DOHH2 (cell line): ENCODE results near the gene ZFP92.

Source experiments
- H3F3A ChIP-seq: fragments of 200-600 bp; sonication (generic), shearing (Covaris generic); 2 replicates; pipeline ENCODE4 v1.6.0; 2016; ENCODE audit warnings: antibody characterized with exemption, mild to moderate bottlenecking; ENCODE audit not compliant: control insufficient read depth, insufficient read depth
- H3K27ac ChIP-seq: fragments of 200-600 bp; sonication (generic); 2 replicates; pipeline ENCODE4 v1.5.1; 2014; ENCODE audit warnings: low read depth, mild to moderate bottlenecking, low read length, moderate library complexity
- H3K27me3 ChIP-seq: fragments of 200-600 bp; sonication (generic); 2 replicates; pipeline ENCODE4 v1.6.1; 2014; ENCODE audit warnings: mild to moderate bottlenecking, low read length, mixed read lengths; ENCODE audit not compliant: control insufficient read depth
- H3K36me3 ChIP-seq: fragments of 200-600 bp; sonication (generic); 2 replicates; pipeline ENCODE4 v1.6.1; 2014; ENCODE audit warnings: mild to moderate bottlenecking, low read length, moderate library complexity, mixed read lengths; ENCODE audit not compliant: control insufficient read depth
- H3K4me1 ChIP-seq: fragments of 200-600 bp; sonication (generic); 2 replicates; pipeline ENCODE4 v1.6.1; 2014; ENCODE audit warnings: mild to moderate bottlenecking, low read length, mixed read lengths; ENCODE audit not compliant: control insufficient read depth
- H3K4me2 ChIP-seq: fragments of 200-600 bp; sonication (generic); 2 replicates; pipeline ENCODE4 v1.6.0; 2014; ENCODE audit warnings: mild to moderate bottlenecking, low read length, moderate library complexity
- H3K4me3 ChIP-seq: fragments of 200-600 bp; sonication (generic); 2 replicates; pipeline ENCODE4 v1.5.1; 2014; ENCODE audit warnings: mild to moderate bottlenecking, low read length, mixed read lengths
- H3K79me2 ChIP-seq: fragments of 200-600 bp; sonication (generic); 2 replicates; pipeline ENCODE4 v1.6.1; 2014; ENCODE audit warnings: mild to moderate bottlenecking, low read length, mixed read lengths; ENCODE audit not compliant: control insufficient read depth
- H3K9me2 ChIP-seq: fragments of 200-600 bp; sonication (generic); replicated peaks from 2 replicates; pipeline ENCODE4 v1.6.1; 2014; ENCODE audit warnings: mild to moderate bottlenecking, low read length, mixed read lengths; ENCODE audit not compliant: control insufficient read depth
- H3K9me3 ChIP-seq: fragments of 200-600 bp; sonication (generic); 2 replicates; pipeline ENCODE4 v1.6.1; 2014; ENCODE audit warnings: antibody characterized with exemption, low read length, mixed read lengths; ENCODE audit not compliant: control insufficient read depth, insufficient read depth
- H4K20me1 ChIP-seq: fragments of 200-600 bp; sonication (generic); 2 replicates; pipeline ENCODE4 v1.6.0; 2014; ENCODE audit warnings: low read depth, mild to moderate bottlenecking, antibody characterized with exemption, low read length, moderate library complexity; ENCODE audit not compliant: control insufficient read depth, insufficient read depth
- EZH2phosphoT487 ChIP-seq: fragments of 200-600 bp; sonication (generic); IDR thresholded peaks from 2 replicates; pipeline ENCODE4 v1.6.1; 2017; ENCODE audit warnings: borderline replicate concordance, mild to moderate bottlenecking, antibody characterized with exemption, low read length, moderate library complexity, mixed read lengths
- TF ChIP-seq, protein P1 (sequence below): fragments of 200-600 bp; sonication (generic); IDR thresholded peaks from one replicate; pipeline ENCODE4 v1.5.1; 2014; ENCODE audit warnings: antibody characterized with exemption, mild to moderate bottlenecking, low read depth, low read length; ENCODE audit not compliant: poor library complexity, severe bottlenecking

ZFP92 gene

DNA sequence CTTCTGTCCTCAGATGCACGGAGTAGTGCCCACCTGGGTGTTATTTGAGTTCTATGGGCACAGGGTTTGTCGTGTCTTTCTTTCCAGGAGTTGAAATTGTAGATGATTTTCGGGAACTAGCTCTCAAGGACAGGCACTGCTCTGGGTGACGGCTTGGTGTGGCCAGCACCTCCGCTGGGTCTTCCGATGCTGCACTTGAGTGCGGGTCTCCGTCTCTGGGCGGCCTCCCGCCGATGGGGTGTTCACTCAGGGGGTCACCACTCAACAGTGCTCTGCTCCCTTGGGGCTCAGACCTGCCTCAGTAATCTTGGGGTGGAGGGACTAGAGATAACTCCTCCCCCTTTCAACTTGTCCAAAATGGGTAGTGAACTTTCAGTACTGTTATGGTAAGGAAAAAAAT lies 2.5 kb downstream of the ZFP92 start:
- Histone ChIP-seq H3K4me2 (no peak overlapping the region), H4K20me1 (no peaks in the 10 kb centered on the region), H3K4me3 (no peak overlapping the region), H3K9me3 (no peaks in the 10 kb centered on the region), H3K27ac (no peak overlapping the region), H3K4me1 (peaks cover 19% of the 10 kb centered on the region), H3K27me3 (no peaks in the 10 kb centered on the region), H3K9me2 (no peaks in the 10 kb centered on the region), H3K79me2 (peaks cover 3% of the 10 kb centered on the region; the same call in 1 of the 2 replicates), H3K36me3 (no peaks in the 10 kb centered on the region), H3F3A (no peaks in the 10 kb centered on the region)
- TF ChIP-seq EZH2phosphoT487, result no peak
- TF ChIP-seq, protein P1, sequence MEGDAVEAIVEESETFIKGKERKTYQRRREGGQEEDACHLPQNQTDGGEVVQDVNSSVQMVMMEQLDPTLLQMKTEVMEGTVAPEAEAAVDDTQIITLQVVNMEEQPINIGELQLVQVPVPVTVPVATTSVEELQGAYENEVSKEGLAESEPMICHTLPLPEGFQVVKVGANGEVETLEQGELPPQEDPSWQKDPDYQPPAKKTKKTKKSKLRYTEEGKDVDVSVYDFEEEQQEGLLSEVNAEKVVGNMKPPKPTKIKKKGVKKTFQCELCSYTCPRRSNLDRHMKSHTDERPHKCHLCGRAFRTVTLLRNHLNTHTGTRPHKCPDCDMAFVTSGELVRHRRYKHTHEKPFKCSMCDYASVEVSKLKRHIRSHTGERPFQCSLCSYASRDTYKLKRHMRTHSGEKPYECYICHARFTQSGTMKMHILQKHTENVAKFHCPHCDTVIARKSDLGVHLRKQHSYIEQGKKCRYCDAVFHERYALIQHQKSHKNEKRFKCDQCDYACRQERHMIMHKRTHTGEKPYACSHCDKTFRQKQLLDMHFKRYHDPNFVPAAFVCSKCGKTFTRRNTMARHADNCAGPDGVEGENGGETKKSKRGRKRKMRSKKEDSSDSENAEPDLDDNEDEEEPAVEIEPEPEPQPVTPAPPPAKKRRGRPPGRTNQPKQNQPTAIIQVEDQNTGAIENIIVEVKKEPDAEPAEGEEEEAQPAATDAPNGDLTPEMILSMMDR, result no peak

DNA sequence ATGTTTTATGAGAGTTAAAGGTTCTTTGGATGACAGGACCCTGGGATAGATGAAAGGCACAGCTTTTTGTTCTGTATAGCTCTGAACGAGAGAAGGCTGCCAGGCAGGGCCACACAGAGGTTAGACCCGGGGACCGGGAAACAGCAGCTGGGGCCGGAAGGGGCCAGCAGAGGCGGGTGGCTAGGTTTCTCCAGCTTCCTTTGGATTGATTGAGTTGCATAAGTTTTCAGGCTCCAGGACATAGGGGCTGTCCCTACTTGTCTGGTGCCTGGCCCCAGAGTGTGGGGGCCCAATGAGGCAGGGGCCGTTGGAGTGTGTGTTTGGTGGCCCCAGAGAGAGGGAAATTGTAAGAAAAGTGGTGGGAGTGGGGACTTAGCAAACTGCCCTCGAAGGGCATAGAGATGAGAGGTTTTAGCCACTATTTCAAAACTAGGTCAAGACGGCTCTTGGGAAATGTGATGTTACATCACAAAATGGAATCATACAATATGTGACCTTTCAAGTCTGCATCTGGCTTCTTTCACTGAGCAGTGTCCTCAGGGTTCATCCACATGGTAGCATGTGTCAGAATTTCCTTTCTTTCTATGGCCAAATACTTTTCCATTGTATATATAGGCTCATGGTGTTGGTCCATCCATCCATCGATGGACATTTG lies 3.7 kb downstream of the ZFP92 start:
- Histone ChIP-seq H3K9me3 (no peaks in the 10 kb centered on the region), H3K4me1 (peaks cover 19% of the 10 kb centered on the region), H3F3A (no peaks in the 10 kb centered on the region), H3K36me3 (no peaks in the 10 kb centered on the region), H3K9me2 (no peaks in the 10 kb centered on the region), H3K4me3 (no peak overlapping the region), H3K4me2 (no peak overlapping the region), H3K27ac (no peak overlapping the region), H3K79me2 (peaks cover 3% of the 10 kb centered on the region; the same call in 1 of the 2 replicates), H3K27me3 (no peaks in the 10 kb centered on the region), H4K20me1 (no peaks in the 10 kb centered on the region)
- no peak for TF ChIP-seq EZH2phosphoT487
- TF ChIP-seq, protein P1, result no peak

DNA sequence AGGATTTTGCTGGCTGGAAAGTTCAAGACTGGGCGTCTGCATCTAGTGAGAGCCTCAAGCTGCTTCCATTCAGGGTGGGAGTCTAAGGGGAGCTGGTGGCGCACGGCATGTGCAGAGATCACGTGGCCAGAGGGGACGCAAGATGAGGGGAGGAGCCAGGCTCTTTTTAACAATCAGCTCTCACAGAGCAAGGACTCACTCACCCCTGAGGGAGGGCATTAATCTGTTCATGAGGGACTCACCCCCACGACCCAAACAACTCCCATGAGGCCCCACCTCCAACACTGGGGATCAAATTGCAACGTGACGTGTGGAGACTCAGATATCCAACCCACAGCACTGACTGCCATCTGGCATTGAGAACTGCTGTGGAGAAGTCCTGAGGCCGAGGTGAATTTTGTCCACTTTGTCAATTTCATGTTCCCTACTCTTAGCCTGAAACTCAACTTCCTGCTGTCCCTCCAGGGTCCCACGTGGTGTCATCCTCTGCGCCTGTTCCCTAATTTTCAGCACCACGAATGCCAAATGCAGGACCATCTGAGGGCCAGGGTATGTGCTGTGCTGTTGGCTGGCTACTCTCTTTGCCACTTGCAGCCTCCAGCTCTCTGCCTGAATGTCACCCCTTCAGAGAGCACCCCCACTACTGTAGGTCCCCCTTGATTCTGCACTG lies 5.6 kb downstream of the ZFP92 start:
- no peaks in the 10 kb centered on the region for H3F3A ChIP-seq
- H3K4me3 ChIP-seq, result no peak overlapping the region
- peaks cover 1% of the 10 kb centered on the region; the same call in 1 of the 2 replicates for H3K79me2 ChIP-seq
- no peak overlapping the region for H3K27ac ChIP-seq
- H3K36me3 ChIP-seq, result no peaks in the 10 kb centered on the region
- no peak for TF ChIP-seq EZH2phosphoT487
- TF ChIP-seq, protein P1, result no peak
- H3K4me2 ChIP-seq, result no peak overlapping the region
- H3K9me2 ChIP-seq, result no peaks in the 10 kb centered on the region
- peaks cover 7% of the 10 kb centered on the region; the same call in 1 of the 2 replicates for H3K4me1 ChIP-seq
- no peaks in the 10 kb centered on the region for H4K20me1 ChIP-seq
- no peaks in the 10 kb centered on the region for H3K9me3 ChIP-seq
- H3K27me3 ChIP-seq, result no peaks in the 10 kb centered on the region
